GM19043 (cell line): ENCODE measurements around the gene TIGAR.

Source experiments
- ATAC-seq: cut with Tn5 transposase; IDR thresholded peaks from one replicate; pipeline ENCODE4 v1.9.1; 2021; ENCODE audit warnings: low read depth; ENCODE audit not compliant: unreplicated experiment

Gene TIGAR

GRCh38 chr12:4320853-4321701 is at the start of gene TIGAR:
Gene TIGAR (plus strand): TSS chr12:4321213. CDS start chr12:4321272, 59 bp downstream.
- ATAC-seq: peak; percentile 96

- peak; percentile 48 for ATAC-seq
Measured at GRCh38 chr12:4271717-4272423, 49.1 kb upstream of the TIGAR start.

- no peak for ATAC-seq
Measured at GRCh38 chr12:4272424-4273272, 48.4 kb upstream of the TIGAR start.

GRCh38 chr12:4273273-4273651 is 47.8 kb upstream of the TIGAR start:
- ATAC-seq: no peak

- no peak for ATAC-seq
Measured at GRCh38 chr12:4273652-4274395, 47.2 kb upstream of the TIGAR start, which contains the start of gene CCND2. Gene CCND2 (plus strand): TSS chr12:4273762. CDS start chr12:4274041, 279 bp downstream.

- ATAC-seq: no peak
Measured at GRCh38 chr12:4274396-4275015, 46.5 kb upstream of the TIGAR start.

- no peak for ATAC-seq
Measured at GRCh38 chr12:4275016-4275869, 45.8 kb upstream of the TIGAR start.

GRCh38 chr12:4275870-4276301 is 45.1 kb upstream of the TIGAR start:
- ATAC-seq: no peak

- no peak for ATAC-seq
Measured at GRCh38 chr12:4276524-4277204, 44.3 kb upstream of the TIGAR start.

GRCh38 chr12:4277205-4277543 is 43.8 kb upstream of the TIGAR start:
- no peak for ATAC-seq

- no peak for ATAC-seq
Measured at GRCh38 chr12:4277857-4278256, 43.2 kb upstream of the TIGAR start.

- ATAC-seq: no peak
Measured at GRCh38 chr12:4278329-4279197, 42.5 kb upstream of the TIGAR start.

- ATAC-seq: no peak
Measured at GRCh38 chr12:4279198-4279690, 41.8 kb upstream of the TIGAR start.

GRCh38 chr12:4280351-4281163 is 40.5 kb upstream of the TIGAR start:
- no peak for ATAC-seq

- ATAC-seq: no peak
Measured at GRCh38 chr12:4281173-4281654, 39.8 kb upstream of the TIGAR start.
